Uterus (tissue), 2 donors: ENCODE data around the gene ABCA1.

ENCODE experiments used
- CTCF ChIP-seq, 4 experiments: fragments of 200-600 bp in 2 of 4; fragments of 450-650 bp in 2 of 4; sonication (generic) in 2 of 4; IDR thresholded peaks; one replicate each; pipeline ENCODE4 v1.5.1; 2016 to 2019; ENCODE audit warnings: antibody characterized with exemption in 4 of 4, mild to moderate bottlenecking in 2 of 4, moderate library complexity in 1 of 4
- POLR2A ChIP-seq, 2 donors: fragments of 450-650 bp; IDR thresholded peaks; one replicate each; pipeline ENCODE4 v1.6.1; 2016; ENCODE audit warnings: antibody characterized with exemption in 2 of 2, mild to moderate bottlenecking in 1 of 2, moderate library complexity in 1 of 2

GRCh38 chr9:104900324-104900723 is 27.6 kb downstream of the ABCA1 start:
- TF ChIP-seq CTCF (IDR thresholded peaks at IDR 0.05) (no peak), POLR2A (IDR thresholded peaks at IDR 0.05) (no peak)
